ENCODE measurements around the gene EPM2AIP1.

DNA sequence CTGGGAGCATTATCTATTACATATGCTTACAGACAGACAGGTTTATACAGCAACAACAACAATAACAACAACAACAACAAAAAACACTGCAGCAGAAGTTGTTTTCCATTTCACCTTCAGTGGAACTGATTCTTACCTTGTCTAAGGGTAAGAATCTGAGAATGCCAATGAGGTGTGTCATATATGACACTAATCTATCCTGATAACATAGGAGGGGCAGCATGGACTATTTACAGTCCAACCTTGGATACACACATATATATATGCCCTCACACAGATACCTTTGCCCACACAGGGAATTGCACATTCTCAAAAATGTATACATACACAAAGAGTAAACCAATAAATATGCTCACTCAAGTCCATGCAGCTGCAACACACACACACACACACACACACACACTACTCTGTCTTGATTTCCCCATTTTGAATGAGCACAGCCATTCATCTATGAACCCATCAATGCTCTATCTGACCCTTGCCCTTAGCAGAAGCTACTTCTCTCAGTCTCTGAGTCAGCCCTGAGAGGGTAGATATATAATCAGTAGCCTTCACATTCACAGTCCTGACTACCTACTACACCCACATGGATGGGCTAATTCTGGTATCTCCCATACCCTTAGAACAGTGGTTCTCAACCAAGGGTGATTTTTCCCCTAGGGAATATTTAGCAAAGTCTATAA is 38.3 kb downstream of the EPM2AIP1 start:
- TF ChIP-seq, protein P1, sequence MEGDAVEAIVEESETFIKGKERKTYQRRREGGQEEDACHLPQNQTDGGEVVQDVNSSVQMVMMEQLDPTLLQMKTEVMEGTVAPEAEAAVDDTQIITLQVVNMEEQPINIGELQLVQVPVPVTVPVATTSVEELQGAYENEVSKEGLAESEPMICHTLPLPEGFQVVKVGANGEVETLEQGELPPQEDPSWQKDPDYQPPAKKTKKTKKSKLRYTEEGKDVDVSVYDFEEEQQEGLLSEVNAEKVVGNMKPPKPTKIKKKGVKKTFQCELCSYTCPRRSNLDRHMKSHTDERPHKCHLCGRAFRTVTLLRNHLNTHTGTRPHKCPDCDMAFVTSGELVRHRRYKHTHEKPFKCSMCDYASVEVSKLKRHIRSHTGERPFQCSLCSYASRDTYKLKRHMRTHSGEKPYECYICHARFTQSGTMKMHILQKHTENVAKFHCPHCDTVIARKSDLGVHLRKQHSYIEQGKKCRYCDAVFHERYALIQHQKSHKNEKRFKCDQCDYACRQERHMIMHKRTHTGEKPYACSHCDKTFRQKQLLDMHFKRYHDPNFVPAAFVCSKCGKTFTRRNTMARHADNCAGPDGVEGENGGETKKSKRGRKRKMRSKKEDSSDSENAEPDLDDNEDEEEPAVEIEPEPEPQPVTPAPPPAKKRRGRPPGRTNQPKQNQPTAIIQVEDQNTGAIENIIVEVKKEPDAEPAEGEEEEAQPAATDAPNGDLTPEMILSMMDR (conservative IDR thresholded peaks at IDR 0.05; ENCODE audit: low read depth, low read length), result no peak
- TF ChIP-seq EZH2 (IDR thresholded peaks at IDR 0.05; ENCODE audit: low read length, unreplicated experiment) (no peak), EZH2phosphoT487 (IDR thresholded peaks at IDR 0.05; ENCODE audit: borderline replicate concordance, low read length) (no peak)
